GM10847 (cell line): ENCODE data around the gene NOCT.

Experiments used
- POLR2A ChIP-seq: IDR thresholded peaks from 2 replicates; pipeline ENCODE4 v1.6.1; 2011; ENCODE audit not compliant: insufficient read length; ENCODE audit errors: extremely low read depth

The NOCT gene

GRCh38 chr4:138999666-139000065 lies 15.9 kb upstream of the NOCT start:
- TF ChIP-seq POLR2A, result no peak

GRCh38 chr4:139005774-139006173 lies 9.8 kb upstream of the NOCT start:
- TF ChIP-seq POLR2A, result no peak

GRCh38 chr4:139007640-139008039 lies 7.9 kb upstream of the NOCT start:
- TF ChIP-seq POLR2A, result no peak

GRCh38 chr4:139009702-139010101 lies 5.9 kb upstream of the NOCT start:
- no peak for TF ChIP-seq POLR2A

- no peak for TF ChIP-seq POLR2A
These were observed 4.2 kb upstream of the NOCT start for GRCh38 chr4:139011225-139011950.

GRCh38 chr4:139014371-139015268 lies 961 bp upstream of the NOCT start:
- no peak for TF ChIP-seq POLR2A

- no peak for TF ChIP-seq POLR2A
These were observed 429 bp downstream of the NOCT start for GRCh38 chr4:139015948-139016471.

- no peak for TF ChIP-seq POLR2A
These were observed 2.3 kb downstream of the NOCT start for GRCh38 chr4:139017861-139018260.

GRCh38 chr4:139018501-139018900 lies 2.9 kb downstream of the NOCT start:
- no peak for TF ChIP-seq POLR2A

- TF ChIP-seq POLR2A, result no peak
These were observed 3.6 kb downstream of the NOCT start for GRCh38 chr4:139018971-139019758.

GRCh38 chr4:139020384-139020783 lies 4.8 kb downstream of the NOCT start:
- TF ChIP-seq POLR2A, result no peak

- TF ChIP-seq POLR2A, result no peak
These were observed 7.3 kb downstream of the NOCT start for GRCh38 chr4:139022835-139023234.

GRCh38 chr4:139024686-139025085 lies 9.1 kb downstream of the NOCT start:
- no peak for TF ChIP-seq POLR2A

- TF ChIP-seq POLR2A, result no peak
These were observed 10.3 kb downstream of the NOCT start for GRCh38 chr4:139025841-139026240.

- no peak for TF ChIP-seq POLR2A
These were observed 12.2 kb downstream of the NOCT start for GRCh38 chr4:139027776-139028175.

GRCh38 chr4:139028191-139028661 lies 12.6 kb downstream of the NOCT start:
- no peak for TF ChIP-seq POLR2A
